OCI-LY1 (cell line): Measurements from ENCODE around the gene ZNRF3.

Experiments used
- EZH2 ChIP-seq: fragments of 200-600 bp; sonication (generic), shearing (Covaris generic); IDR thresholded peaks from 2 replicates; pipeline ENCODE4 v1.8.0; 2017; ENCODE audit warnings: borderline replicate concordance, mixed run types, mild to moderate bottlenecking, antibody characterized with exemption, low read length, moderate library complexity, mixed read lengths
- TF ChIP-seq, protein P1 (sequence below): fragments of 200-600 bp; sonication (generic), shearing (Covaris generic); IDR thresholded peaks from 2 replicates; pipeline ENCODE4 v1.5.1; 2017; ENCODE audit warnings: mild to moderate bottlenecking, antibody characterized with exemption, low read length, moderate library complexity, mixed read lengths

DNA sequence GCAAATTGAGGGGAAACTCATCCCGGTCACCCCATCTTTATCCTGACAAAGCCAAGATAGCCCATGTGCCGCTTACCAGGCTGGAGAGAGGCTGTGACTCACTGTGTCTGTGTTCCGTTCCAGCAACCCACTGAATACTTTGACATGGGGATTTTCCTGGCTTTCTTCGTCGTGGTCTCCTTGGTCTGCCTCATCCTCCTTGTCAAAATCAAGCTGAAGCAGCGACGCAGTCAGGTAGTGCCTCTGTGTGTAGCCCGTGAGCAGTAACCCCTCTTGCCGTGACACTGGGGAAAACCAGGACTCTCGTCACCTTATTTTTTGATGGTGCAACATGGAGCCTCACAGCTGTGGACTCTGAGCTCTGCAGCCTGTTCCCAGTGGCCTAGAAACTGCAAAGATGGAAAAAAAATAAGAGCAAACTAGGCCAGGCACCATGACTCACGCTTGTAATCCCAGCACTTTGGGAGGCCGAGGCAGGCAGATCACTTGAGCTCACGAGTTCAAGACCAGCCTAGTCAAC is 161.3 kb downstream of the ZNRF3 start:
- TF ChIP-seq EZH2, result no peak
- TF ChIP-seq, protein P1, sequence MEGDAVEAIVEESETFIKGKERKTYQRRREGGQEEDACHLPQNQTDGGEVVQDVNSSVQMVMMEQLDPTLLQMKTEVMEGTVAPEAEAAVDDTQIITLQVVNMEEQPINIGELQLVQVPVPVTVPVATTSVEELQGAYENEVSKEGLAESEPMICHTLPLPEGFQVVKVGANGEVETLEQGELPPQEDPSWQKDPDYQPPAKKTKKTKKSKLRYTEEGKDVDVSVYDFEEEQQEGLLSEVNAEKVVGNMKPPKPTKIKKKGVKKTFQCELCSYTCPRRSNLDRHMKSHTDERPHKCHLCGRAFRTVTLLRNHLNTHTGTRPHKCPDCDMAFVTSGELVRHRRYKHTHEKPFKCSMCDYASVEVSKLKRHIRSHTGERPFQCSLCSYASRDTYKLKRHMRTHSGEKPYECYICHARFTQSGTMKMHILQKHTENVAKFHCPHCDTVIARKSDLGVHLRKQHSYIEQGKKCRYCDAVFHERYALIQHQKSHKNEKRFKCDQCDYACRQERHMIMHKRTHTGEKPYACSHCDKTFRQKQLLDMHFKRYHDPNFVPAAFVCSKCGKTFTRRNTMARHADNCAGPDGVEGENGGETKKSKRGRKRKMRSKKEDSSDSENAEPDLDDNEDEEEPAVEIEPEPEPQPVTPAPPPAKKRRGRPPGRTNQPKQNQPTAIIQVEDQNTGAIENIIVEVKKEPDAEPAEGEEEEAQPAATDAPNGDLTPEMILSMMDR, result no peak
